Mesothelial cell of epicardium (in vitro differentiated cells): Measurements from ENCODE around the gene SHROOM1. TPM values are rescaled to one million over a fixed set of nuclear protein-coding genes. Genes with fewer than 3 reads are reported as not detected.
"Not testable (repeated sequence)": the region's sequence is repeated elsewhere in the genome, so short reads cannot be mapped to it uniquely, and the experiment has no call there.

Experiments
- DNase-seq, 2 experiments: peaks; one replicate each; pipeline ENCODE4 v3.0.0; 2021; ENCODE audit warnings: low spot score in 2 of 2; ENCODE audit not compliant: unreplicated experiment in 2 of 2
- H3K27ac Mint-ChIP-seq: 2 replicates; pipeline ENCODE4 v1.8.0; 2021; ENCODE audit warnings: mixed read lengths
- H3K27me3 Mint-ChIP-seq: 2 replicates; pipeline ENCODE4 v1.8.0; 2021; ENCODE audit warnings: low read depth, mixed read lengths
- H3K36me3 Mint-ChIP-seq: 2 replicates; pipeline ENCODE4 v1.8.0; 2021; ENCODE audit warnings: mixed read lengths
- H3K4me1 Mint-ChIP-seq: 2 replicates; pipeline ENCODE4 v1.8.0; 2021; ENCODE audit warnings: mixed read lengths
- H3K4me3 Mint-ChIP-seq: 2 replicates; pipeline ENCODE4 v1.8.0; 2021; ENCODE audit warnings: mild to moderate bottlenecking, moderate library complexity, mixed read lengths
- H3K9me3 Mint-ChIP-seq: 2 replicates; pipeline ENCODE4 v1.8.0; 2021; ENCODE audit warnings: mixed read lengths
- total RNA-seq: library from RNA; stranded (reverse); gene quantifications from 3 replicates; pipeline ENCODE4 v1.2.1, GENCODE V29; 2021
- TF ChIP-seq, protein P1 (sequence below): fragments of 200-600 bp; sonication (generic); IDR thresholded peaks from one replicate; pipeline ENCODE4 v1.5.0; 2021; ENCODE audit warnings: antibody characterized with exemption; ENCODE audit not compliant: unreplicated experiment

SHROOM1 gene
- total RNA-seq, 1 donor from 2014 or later = 12.2 TPM

DNA sequence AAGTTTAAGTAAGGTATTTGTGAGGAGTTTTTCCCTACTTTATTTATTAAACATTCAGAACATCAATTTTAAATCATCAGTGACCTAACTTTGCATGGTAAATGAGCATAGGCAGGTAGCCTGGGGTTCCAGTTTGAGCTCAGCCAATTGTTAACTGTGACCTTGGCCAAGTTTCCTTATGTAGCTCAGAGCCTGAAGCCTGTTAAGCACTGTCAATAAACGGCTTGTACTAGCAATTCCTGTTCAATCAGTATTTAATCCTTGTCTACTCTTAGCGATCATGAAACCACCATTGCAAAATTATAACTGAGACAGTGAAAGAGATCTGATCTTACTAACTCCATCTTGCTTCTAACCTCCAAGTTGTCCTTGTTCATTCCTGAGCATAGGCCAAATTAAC, 22.0 kb downstream of the SHROOM1 start:
- H3K27me3 Mint-ChIP-seq = peaks cover 27% of the 10 kb centered on the region
- H3K9me3 Mint-ChIP-seq = peaks cover 7% of the 10 kb centered on the region
- no peak overlapping the region for H3K27ac Mint-ChIP-seq
- TF ChIP-seq, protein P1, sequence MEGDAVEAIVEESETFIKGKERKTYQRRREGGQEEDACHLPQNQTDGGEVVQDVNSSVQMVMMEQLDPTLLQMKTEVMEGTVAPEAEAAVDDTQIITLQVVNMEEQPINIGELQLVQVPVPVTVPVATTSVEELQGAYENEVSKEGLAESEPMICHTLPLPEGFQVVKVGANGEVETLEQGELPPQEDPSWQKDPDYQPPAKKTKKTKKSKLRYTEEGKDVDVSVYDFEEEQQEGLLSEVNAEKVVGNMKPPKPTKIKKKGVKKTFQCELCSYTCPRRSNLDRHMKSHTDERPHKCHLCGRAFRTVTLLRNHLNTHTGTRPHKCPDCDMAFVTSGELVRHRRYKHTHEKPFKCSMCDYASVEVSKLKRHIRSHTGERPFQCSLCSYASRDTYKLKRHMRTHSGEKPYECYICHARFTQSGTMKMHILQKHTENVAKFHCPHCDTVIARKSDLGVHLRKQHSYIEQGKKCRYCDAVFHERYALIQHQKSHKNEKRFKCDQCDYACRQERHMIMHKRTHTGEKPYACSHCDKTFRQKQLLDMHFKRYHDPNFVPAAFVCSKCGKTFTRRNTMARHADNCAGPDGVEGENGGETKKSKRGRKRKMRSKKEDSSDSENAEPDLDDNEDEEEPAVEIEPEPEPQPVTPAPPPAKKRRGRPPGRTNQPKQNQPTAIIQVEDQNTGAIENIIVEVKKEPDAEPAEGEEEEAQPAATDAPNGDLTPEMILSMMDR = no peak
- DNase-seq = no peak
- no peaks in the 10 kb centered on the region for H3K36me3 Mint-ChIP-seq
- peaks cover 21% of the 10 kb centered on the region for H3K4me1 Mint-ChIP-seq
- H3K4me3 Mint-ChIP-seq = no peak overlapping the region

DNA sequence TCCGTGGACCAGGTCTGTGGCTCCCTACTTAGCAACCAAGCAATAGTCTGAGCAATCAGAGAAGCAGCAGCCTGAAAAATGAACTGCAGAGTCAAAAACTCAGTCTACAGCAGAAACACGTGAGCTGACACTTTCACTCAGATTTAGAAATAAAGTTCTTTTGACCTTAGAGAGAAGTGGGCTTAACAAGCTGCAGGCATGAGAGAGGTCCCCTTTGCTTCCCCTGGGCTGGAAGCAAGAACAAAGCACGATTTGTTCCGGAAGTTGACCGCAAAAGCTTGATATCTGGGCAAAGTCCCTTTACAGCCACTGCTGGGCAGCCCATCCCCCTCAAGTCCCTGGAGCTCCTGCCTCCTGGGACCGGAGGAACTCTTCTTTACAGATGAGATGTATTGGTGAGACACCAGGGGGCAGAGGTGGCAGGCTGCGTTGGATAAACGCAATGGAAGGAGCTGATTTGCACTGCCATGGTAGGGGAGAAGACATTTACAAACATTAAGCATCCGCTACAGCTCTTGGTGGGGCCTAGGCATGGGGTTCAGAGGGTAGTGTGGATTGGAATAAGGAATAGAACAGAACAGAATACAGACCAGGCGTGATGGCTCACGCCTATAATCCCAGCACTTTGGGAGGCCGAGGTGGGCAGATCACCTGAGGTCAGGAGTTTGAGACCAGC, 23.1 kb downstream of the SHROOM1 start:
- peaks cover 14% of the 10 kb centered on the region for H3K4me1 Mint-ChIP-seq
- H3K9me3 Mint-ChIP-seq = peaks cover 7% of the 10 kb centered on the region
- no peaks in the 10 kb centered on the region for H3K36me3 Mint-ChIP-seq
- TF ChIP-seq, protein P1 = no peak
- no peak overlapping the region for H3K27ac Mint-ChIP-seq
- no peak for DNase-seq
- peaks cover 18% of the 10 kb centered on the region for H3K27me3 Mint-ChIP-seq
- H3K4me3 Mint-ChIP-seq = no peak overlapping the region

DNA sequence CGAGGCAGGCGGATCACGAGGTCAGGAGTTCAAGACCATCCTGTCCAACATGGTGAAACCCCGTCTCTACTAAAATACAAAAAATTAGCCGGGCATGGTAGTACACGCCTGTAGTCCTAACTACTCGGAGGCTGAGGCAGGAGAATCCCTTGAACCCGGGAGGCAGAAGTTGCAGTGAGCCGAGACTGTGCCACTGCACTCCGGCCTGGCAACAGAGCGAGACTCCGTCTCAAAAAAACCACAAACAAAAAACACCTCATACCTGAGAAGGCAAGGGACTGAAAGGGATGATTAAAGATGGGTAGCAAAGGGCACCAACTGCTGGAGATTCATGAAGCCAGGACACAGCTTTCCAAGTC, 23.7 kb downstream of the SHROOM1 start:
- not testable (repeated sequence) for H3K9me3 Mint-ChIP-seq, H3K36me3 Mint-ChIP-seq, H3K4me3 Mint-ChIP-seq, H3K27ac Mint-ChIP-seq, DNase-seq
- peaks cover 14% of the 10 kb centered on the region for H3K4me1 Mint-ChIP-seq
- H3K27me3 Mint-ChIP-seq = peaks cover 13% of the 10 kb centered on the region

DNA sequence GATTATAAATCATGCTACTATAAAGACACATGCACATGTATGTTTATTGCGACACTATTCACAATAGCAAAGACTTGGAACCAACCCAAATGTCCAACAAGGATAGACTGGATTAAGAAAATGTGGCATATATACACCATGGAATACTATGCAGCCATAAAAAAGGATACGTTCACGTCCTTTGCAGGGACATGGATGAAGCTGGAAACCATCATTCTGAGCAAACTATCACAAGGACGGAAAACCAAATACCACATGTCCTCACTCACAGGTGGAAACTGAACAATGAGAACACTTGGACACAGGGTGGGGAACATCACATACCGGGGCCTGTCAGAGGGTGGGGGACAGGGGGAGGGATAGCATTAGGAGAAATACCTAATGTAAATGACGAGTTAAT, 24.6 kb downstream of the SHROOM1 start:
- not testable (repeated sequence) for H3K27me3 Mint-ChIP-seq, H3K4me3 Mint-ChIP-seq, DNase-seq, H3K9me3 Mint-ChIP-seq, H3K36me3 Mint-ChIP-seq, H3K27ac Mint-ChIP-seq
- peaks cover 15% of the 10 kb centered on the region for H3K4me1 Mint-ChIP-seq

DNA sequence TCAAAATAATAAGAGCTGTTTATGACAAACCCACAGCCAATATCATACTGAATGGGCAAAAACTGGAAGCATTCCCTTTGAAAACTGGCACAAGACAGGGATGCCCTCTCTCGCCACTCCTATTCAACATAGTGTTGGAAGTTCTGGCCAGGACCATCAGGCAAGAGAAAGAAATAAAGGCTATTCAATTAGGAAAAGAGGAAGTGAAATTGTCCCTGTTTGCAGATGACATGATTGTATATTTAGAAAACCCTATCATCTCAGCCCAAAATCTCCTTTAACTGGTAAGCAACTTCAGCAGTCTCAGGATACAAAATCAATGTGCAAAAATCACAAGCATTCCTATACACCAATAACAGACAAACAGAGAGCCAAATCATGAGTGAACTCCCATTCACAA, 26.2 kb downstream of the SHROOM1 start:
- not testable (repeated sequence) for H3K36me3 Mint-ChIP-seq, H3K27ac Mint-ChIP-seq, H3K9me3 Mint-ChIP-seq, H3K27me3 Mint-ChIP-seq, H3K4me3 Mint-ChIP-seq, DNase-seq
- H3K4me1 Mint-ChIP-seq = peaks cover 22% of the 10 kb centered on the region

DNA sequence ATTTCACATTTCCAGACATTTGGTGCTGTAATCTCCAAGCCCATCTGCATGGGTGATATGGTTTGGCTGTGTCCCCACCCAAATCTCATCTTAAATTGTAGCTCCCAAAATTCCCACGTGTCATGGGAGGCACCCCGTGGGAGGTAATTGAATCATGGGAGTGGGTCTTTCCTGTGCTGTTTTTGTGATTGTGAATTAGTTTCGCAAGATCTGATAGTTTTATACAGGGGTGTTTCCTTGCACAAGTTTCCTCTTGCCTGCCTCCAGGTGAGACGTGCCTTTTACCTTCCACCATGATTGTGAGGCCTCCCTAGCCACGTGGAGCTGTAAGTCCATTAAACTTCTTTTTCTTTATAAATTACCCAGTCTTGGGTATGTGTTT, 27.8 kb downstream of the SHROOM1 start:
- not testable (repeated sequence) for H3K4me3 Mint-ChIP-seq, H3K9me3 Mint-ChIP-seq, H3K27me3 Mint-ChIP-seq, H3K36me3 Mint-ChIP-seq, DNase-seq, H3K27ac Mint-ChIP-seq
- peaks cover 15% of the 10 kb centered on the region for H3K4me1 Mint-ChIP-seq

DNA sequence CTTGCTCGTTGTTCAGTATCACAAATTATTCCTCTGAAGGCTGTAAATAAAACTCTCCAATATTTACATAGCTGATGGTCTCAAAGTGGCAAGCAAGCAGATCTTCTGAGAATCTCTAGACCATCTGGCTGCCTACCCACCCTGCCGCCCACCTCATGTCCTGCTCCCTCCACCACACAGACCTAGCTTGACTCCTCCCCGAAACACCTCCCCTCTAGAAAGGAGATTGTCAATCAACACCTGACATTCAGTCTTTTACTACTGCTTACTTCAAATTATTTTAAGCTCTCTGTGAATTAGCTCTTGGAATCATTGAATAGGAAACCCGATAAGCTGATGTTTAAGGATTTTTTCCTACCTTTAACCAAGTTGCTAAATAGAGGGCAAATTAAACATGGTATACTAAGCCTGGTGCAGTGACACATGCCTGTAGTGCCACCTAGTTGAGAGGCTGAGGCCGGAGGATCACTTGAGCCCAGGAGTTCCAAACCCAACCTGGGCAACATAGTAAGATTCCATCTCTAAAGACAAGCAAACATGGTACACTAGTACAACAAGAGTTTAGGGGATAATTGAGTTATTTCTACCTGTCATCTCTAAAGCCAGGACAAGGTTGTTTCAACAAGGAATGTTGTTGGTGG, 28.3 kb downstream of the SHROOM1 start:
- TF ChIP-seq, protein P1 = no peak
- Mint-ChIP-seq H3K27ac (no peak overlapping the region), H3K9me3 (peaks cover 7% of the 10 kb centered on the region), H3K36me3 (no peaks in the 10 kb centered on the region), H3K4me1 (peaks cover 10% of the 10 kb centered on the region), H3K27me3 (no peaks in the 10 kb centered on the region), H3K4me3 (no peak overlapping the region)
- no peak for DNase-seq
